ENCODE measurements around the gene FHOD3.
A peak's percentile ranks its signal among the peaks of the same experiment; 100 is the strongest.

FHOD3 gene

DNA sequence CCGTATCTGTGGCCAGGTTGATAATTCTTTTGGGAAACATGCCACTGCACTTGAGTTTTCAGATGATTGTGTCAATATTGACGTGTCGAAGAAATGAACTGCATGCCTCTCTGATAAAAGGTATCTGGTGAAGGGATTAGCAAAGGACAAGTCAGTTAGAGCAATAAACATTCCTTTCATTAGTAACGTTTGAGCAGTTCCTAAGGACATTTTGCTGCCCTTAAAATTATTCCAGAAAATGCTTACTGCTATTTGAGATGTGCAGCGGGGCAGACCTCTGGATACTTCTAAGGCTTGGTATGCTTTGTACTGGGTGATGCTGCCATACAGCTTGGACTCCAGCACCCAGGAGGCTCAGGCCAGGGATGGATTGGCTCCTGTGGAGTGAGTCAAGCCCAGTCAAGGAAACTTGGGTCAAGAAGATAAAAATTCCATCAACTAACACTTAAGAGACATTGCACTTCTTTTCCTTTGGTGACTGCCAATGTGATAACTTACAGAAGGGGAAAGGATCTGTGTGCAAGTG is 166.7 kb downstream of the FHOD3 start:
- intact Hi-C loops (cut with DNase I), result no loop called here
- no peak for DNase-seq

- intact Hi-C loops (cut with DNase I), result no loop called here
- DNase-seq, result no peak
These were observed 167.8 kb downstream of the FHOD3 start for GRCh38 chr18:36465276-36465675.

- DNase-seq, result no peak
- intact Hi-C loops (cut with DNase I), result no loop called here
These were observed 168.5 kb downstream of the FHOD3 start for GRCh38 chr18:36465970-36466369.

DNA sequence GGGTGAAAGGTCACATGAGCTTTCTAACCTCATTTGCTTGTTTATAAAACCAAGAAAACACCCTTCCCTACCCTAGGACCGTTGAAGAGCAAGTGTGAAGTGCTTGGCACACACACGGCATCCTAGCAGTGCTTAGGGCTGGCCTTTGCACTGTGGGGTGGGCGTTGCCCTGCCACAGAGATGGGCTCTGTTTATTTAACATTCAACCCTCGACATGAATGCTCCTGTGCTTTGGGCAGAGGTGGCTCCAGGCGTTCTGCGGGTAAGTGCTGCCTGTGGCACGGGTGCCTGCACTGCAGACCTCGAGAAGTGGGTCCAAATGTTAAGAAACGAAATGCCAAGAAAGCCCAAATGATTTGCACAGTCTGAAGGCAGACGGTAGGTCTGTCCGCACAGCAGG is 170.1 kb downstream of the FHOD3 start:
- no peak for DNase-seq
- intact Hi-C loops (cut with DNase I), result no loop called here

- DNase-seq, result no peak
- intact Hi-C loops (cut with DNase I), result no loop called here
These were observed 170.6 kb downstream of the FHOD3 start for GRCh38 chr18:36468161-36468560.

DNA sequence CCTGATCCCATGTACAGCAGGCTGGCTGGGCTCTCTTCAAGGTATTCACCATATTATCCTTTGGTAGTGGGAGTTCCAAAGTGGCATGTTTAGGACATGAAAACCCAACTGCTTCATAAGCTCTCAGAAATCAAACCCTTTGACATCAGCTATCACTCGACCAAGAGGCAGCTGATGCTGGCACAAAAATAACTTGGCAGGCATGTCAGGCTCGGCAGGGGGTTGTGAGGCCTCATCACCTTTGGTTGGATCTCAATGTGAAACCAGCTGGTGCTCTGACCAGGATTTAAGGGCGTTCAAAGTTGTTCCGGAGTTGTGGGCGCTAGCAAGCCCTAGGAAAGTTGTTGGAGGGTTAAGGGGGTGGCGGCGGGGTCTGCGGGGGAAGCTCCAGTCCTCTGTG is 171.9 kb downstream of the FHOD3 start:
- intact Hi-C loops (cut with DNase I), result no loop called here
- DNase-seq, result no peak

GRCh38 chr18:36470896-36471295 is 173.4 kb downstream of the FHOD3 start:
- intact Hi-C loops (cut with DNase I), result no loop called here
- DNase-seq, result peak in 3 of 10 donors; percentile 6 to 84 (median 30)

DNA sequence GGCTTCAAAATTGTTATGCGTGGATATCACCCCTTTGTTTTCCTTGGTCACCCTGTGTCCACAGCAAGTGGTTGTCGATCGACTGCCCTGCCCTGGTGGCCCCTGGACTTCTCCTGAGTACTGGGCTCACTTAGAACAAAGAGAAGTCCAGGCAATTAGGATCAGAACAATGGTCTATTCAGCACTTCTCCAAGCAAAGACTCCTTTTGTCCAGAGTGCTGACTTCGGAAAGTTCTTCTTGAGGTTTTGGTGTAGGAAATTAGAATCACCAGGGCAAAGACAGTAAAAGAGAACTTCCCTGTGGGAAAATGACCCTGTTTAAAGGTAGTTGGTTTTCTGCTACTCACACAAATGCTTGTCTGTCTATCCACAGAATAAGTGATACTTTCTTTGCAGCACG is 173.9 kb downstream of the FHOD3 start:
- no peak for DNase-seq
- intact Hi-C loops (cut with DNase I), result no loop called here

GRCh38 chr18:36476433-36476832 is 178.9 kb downstream of the FHOD3 start:
- no peak for DNase-seq
- intact Hi-C loops (cut with DNase I), result no loop called here

DNA sequence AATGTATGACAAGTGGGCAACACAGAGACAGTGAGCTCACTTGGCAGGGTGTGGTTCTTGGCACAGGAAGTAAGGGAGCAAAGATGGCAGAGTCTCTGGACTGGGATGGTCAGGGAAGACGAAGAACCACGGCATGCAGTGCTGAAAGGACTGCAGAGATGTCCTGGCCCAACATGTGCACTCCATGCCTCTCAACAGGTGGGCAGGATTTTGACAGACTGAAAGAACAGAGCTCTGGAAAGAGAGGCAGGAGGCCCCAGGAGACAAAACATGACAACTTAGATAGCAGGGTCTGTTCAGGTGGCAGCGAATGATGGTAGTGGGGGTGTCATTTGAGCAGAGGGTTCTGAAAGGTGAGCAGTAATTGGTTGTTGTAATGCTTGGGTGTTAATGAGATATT is 180.3 kb downstream of the FHOD3 start:
- intact Hi-C loops (cut with DNase I), result no loop called here
- DNase-seq, result no peak

- no peak for DNase-seq
- intact Hi-C loops (cut with DNase I), result no loop called here
These were observed 183.7 kb downstream of the FHOD3 start for GRCh38 chr18:36481201-36481657.

DNA sequence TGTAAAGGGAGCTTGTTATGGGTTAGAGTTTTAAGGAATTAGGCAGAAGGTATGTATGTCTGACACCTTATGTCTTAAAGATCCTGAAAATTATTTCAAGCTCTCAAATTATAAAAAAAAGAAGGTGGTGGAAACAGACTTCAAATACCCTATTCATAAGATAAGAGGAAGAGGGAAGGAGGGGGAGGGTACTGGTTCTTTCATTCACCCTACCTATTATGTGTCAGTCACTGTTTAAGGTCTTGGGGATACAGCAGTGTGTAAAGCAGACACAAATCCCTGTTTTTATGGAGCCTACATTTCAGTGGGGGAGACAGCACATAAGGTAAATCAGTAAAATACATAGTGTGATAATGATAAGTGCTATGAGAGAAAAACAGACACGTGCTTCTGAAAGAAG is 184.4 kb downstream of the FHOD3 start:
- intact Hi-C loops (cut with DNase I), result no loop called here

DNA sequence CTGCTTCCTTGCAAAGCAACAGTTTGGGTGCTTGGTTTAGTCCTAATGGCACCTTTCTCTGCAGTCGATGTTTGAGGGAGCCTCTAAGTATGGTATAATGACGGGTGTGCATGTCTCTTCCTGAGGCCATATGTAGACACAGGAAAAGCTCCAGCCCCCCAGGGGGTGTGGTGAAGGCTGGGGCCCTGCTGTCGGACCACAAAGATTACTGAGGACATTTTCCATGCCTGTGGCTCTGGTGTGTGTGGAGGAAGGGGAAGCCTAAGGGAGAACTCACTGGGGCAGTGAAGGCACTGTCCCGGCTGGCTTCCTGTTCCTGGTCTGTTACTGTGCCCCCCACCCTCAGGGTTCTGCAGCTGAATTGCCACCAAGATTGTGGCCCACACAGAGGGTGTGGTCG is 187.1 kb downstream of the FHOD3 start:
- no peak for DNase-seq
- intact Hi-C loops (cut with DNase I), result no loop called here

More for the DNA sequence above, 184.4 kb downstream of the FHOD3 start:
- no peak for DNase-seq

- intact Hi-C loops (cut with DNase I), result no loop called here
- DNase-seq, result no peak
These were observed 188.3 kb downstream of the FHOD3 start for GRCh38 chr18:36485772-36486171.

DNA sequence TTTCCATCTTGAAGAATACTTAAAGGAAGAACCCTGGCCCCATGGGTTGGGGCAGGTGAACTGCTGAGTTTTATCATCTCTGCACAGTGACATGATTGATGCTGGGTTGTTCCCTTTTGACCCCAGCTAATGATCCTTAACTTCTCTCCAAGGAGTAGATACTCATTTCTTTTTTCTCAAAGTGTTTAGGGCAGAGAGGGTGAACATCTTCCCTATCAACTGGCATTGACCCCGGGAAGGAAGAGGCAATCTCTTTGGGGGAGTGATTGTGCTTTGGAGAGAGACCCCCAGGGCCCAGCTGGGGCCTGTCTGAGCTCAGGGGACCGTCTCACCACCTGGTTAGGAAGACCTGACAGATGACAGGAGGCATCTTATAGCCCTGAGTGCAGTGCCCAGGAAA is 190.6 kb downstream of the FHOD3 start:
- DNase-seq, result no peak
- intact Hi-C loops (cut with DNase I), result no loop called here

GRCh38 chr18:36490897-36491296 is 193.4 kb downstream of the FHOD3 start:
- no peak for DNase-seq
- intact Hi-C loops (cut with DNase I), result no loop called here

GRCh38 chr18:36492604-36493329 is 195.3 kb downstream of the FHOD3 start:
- no peak for DNase-seq
- intact Hi-C loops (cut with DNase I), result no loop called here

DNA sequence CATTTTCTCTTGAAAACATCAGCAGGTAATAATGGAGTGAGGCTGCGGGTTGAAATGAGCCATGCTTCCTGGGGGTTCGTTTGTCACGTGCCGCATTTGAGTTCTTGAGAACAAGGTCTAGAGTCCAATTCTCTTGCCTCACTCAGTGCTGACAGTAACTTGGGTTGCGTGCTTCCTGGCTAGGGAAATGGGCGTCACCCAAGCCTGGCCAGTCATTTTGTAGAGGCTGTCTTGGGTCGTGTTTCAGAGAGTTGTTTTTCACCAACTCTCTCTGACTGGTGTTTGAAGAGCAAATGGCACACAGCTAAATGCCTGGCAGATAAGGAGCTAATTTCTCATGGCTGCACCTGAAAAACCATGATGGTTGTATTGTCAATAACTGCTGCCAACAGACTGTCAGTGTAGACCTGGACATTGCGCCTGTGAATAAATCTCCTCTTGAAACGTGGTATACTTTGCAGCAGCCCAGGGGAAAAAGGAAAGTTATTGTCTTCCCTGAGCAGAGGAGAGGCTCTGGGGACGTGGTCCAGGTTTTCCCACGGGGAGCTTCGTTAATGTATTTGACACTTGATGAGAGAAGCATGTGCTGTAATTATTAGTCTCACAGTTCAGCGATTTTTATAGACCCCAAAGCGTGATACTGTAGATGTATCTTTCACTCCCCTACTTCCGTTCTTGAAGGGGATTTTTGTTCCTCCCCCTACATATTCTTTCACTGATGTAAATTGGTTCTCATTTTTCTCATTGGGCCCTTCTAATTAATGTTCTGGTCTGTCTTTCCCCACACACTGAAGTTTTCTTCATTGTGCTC is 196.0 kb downstream of the FHOD3 start:
- no peak for DNase-seq

DNA sequence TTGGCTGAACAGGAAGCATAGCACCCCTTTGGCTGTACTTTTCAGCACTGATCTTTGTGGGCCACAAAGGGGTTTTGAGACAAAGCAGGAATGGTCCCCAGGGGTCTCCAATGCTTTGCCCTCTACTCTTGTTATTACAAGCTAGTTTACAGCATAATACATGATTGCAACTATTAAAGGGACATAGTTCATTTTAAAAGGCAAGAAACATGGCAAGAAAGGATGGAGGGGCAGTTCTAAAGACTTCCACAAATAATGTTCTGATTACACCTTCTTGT is 196.6 kb downstream of the FHOD3 start:
- intact Hi-C loops (cut with DNase I), result no loop called here
- DNase-seq, result no peak

More for the DNA sequence above, 196.0 kb downstream of the FHOD3 start:
- intact Hi-C loops (cut with DNase I), result no loop called here

DNA sequence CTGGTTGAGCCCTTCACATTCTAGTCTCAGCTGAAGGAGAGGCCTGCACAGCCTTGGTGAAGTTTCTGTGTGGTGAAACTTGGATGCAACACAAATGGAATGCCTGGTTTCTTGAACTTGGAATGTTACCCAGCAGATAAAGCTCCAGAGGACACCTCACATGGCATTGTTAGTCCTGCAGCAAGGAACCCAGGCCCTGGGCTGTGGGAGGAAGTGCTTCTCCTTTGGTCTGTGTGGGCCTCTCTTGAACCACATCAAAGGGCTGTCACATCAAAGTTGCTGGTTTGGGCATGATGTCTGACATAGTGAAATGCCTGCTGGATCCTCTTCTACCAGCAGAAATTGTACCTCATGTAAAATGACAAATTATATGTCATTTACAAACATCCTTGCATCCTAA is 198.5 kb downstream of the FHOD3 start:
- DNase-seq, result no peak
- intact Hi-C loops (cut with DNase I), result no loop called here

GRCh38 chr18:36499938-36500337 is 202.4 kb downstream of the FHOD3 start:
- no peak for DNase-seq
- intact Hi-C loops (cut with DNase I), result no loop called here

GRCh38 chr18:36501100-36501499 is 203.6 kb downstream of the FHOD3 start:
- no peak for DNase-seq
- intact Hi-C loops (cut with DNase I), result no loop called here
